ENCODE measurements around the gene PPP2R2B. TPM values are rescaled to one million over a fixed set of nuclear protein-coding genes. Genes with fewer than 3 reads are reported as not detected.

The PPP2R2B gene
- total RNA-seq, 1 experiment from 2014 or later, result not detected

DNA sequence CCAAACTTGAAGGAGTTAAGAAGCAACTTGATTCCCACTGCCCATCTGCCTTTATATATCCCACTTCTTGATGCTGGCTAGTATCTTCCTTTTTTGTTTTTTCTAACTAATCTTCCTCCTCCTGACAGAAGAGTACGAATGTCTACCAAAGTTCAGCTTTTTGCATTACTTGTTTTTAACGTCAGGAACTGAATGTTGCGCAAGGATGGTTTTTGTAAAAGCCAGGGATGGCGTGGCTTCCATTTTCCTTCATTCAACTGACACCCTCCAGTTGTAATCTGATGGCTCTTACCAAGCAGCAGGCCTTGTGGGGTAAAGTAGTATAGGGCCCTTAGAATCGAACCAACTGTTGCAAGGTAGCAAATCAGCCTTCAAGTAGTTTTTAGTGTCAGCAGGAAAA is 291.8 kb downstream of the PPP2R2B start:
- DNase-seq (ENCODE audit: low read depth, low spot score) (no peak), ATAC-seq (no peak)
- TF ChIP-seq, protein P1, sequence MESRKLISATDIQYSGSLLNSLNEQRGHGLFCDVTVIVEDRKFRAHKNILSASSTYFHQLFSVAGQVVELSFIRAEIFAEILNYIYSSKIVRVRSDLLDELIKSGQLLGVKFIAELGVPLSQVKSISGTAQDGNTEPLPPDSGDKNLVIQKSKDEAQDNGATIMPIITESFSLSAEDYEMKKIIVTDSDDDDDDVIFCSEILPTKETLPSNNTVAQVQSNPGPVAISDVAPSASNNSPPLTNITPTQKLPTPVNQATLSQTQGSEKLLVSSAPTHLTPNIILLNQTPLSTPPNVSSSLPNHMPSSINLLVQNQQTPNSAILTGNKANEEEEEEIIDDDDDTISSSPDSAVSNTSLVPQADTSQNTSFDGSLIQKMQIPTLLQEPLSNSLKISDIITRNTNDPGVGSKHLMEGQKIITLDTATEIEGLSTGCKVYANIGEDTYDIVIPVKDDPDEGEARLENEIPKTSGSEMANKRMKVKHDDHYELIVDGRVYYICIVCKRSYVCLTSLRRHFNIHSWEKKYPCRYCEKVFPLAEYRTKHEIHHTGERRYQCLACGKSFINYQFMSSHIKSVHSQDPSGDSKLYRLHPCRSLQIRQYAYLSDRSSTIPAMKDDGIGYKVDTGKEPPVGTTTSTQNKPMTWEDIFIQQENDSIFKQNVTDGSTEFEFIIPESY (IDR thresholded peaks at IDR 0.05; ENCODE audit: extremely low read depth, insufficient replicate concordance, low read length), result no peak
- no peak for TF ChIP-seq TCF7L2 (IDR thresholded peaks at IDR 0.05; ENCODE audit: borderline replicate concordance, extremely low read depth, insufficient read depth, insufficient read length)
- TF ChIP-seq EZH2phosphoT487 (IDR thresholded peaks at IDR 0.05; ENCODE audit: borderline replicate concordance), result no peak
- no peak for TF ChIP-seq EGR1 (IDR thresholded peaks at IDR 0.05; ENCODE audit: low read depth)
- no peak for TF ChIP-seq RAD21 (IDR thresholded peaks at IDR 0.05; ENCODE audit: low read depth)
- TF ChIP-seq, protein P2, sequence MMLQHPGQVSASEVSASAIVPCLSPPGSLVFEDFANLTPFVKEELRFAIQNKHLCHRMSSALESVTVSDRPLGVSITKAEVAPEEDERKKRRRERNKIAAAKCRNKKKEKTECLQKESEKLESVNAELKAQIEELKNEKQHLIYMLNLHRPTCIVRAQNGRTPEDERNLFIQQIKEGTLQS (IDR thresholded peaks at IDR 0.05), result no peak
- TF ChIP-seq SIN3A (IDR thresholded peaks at IDR 0.05; ENCODE audit: low read depth), result no peak
- TF ChIP-seq ZFX (IDR thresholded peaks at IDR 0.05), result no peak
- TF ChIP-seq, protein P3, sequence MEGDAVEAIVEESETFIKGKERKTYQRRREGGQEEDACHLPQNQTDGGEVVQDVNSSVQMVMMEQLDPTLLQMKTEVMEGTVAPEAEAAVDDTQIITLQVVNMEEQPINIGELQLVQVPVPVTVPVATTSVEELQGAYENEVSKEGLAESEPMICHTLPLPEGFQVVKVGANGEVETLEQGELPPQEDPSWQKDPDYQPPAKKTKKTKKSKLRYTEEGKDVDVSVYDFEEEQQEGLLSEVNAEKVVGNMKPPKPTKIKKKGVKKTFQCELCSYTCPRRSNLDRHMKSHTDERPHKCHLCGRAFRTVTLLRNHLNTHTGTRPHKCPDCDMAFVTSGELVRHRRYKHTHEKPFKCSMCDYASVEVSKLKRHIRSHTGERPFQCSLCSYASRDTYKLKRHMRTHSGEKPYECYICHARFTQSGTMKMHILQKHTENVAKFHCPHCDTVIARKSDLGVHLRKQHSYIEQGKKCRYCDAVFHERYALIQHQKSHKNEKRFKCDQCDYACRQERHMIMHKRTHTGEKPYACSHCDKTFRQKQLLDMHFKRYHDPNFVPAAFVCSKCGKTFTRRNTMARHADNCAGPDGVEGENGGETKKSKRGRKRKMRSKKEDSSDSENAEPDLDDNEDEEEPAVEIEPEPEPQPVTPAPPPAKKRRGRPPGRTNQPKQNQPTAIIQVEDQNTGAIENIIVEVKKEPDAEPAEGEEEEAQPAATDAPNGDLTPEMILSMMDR (IDR thresholded peaks at IDR 0.05 in 2 of 3, conservative IDR thresholded peaks at IDR 0.05 in 1 of 3; ENCODE audit: borderline replicate concordance in 1 of 3, insufficient read depth in 1 of 3, low read depth in 2 of 3, low read length in 2 of 3), result no peak
- TF ChIP-seq JUND (IDR thresholded peaks at IDR 0.05), result no peak
- TF ChIP-seq, protein P4, sequence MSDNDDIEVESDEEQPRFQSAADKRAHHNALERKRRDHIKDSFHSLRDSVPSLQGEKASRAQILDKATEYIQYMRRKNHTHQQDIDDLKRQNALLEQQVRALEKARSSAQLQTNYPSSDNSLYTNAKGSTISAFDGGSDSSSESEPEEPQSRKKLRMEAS (IDR thresholded peaks at IDR 0.05), result no peak
- TF ChIP-seq SP1 (IDR thresholded peaks at IDR 0.05; ENCODE audit: low read depth), result no peak
- TF ChIP-seq POLR2AphosphoS5 (IDR thresholded peaks at IDR 0.05; ENCODE audit: low read depth, low read length), result no peak
- TF ChIP-seq, protein P5, sequence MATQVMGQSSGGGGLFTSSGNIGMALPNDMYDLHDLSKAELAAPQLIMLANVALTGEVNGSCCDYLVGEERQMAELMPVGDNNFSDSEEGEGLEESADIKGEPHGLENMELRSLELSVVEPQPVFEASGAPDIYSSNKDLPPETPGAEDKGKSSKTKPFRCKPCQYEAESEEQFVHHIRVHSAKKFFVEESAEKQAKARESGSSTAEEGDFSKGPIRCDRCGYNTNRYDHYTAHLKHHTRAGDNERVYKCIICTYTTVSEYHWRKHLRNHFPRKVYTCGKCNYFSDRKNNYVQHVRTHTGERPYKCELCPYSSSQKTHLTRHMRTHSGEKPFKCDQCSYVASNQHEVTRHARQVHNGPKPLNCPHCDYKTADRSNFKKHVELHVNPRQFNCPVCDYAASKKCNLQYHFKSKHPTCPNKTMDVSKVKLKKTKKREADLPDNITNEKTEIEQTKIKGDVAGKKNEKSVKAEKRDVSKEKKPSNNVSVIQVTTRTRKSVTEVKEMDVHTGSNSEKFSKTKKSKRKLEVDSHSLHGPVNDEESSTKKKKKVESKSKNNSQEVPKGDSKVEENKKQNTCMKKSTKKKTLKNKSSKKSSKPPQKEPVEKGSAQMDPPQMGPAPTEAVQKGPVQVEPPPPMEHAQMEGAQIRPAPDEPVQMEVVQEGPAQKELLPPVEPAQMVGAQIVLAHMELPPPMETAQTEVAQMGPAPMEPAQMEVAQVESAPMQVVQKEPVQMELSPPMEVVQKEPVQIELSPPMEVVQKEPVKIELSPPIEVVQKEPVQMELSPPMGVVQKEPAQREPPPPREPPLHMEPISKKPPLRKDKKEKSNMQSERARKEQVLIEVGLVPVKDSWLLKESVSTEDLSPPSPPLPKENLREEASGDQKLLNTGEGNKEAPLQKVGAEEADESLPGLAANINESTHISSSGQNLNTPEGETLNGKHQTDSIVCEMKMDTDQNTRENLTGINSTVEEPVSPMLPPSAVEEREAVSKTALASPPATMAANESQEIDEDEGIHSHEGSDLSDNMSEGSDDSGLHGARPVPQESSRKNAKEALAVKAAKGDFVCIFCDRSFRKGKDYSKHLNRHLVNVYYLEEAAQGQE (IDR thresholded peaks at IDR 0.05; ENCODE audit: low read depth), result no peak
- TF ChIP-seq POLR2A (IDR thresholded peaks at IDR 0.05; ENCODE audit: borderline replicate concordance, extremely low read depth, insufficient read depth, insufficient read length), result no peak
- TF ChIP-seq SRF (IDR thresholded peaks at IDR 0.05; ENCODE audit: low read depth), result no peak
- no peak for TF ChIP-seq FOSL1 (IDR thresholded peaks at IDR 0.05; ENCODE audit: low read depth)
- no peak for TF ChIP-seq EZH2 (IDR thresholded peaks at IDR 0.05)
- no peak for TF ChIP-seq CEBPB (IDR thresholded peaks at IDR 0.05; ENCODE audit: low read depth)
- no peak for TF ChIP-seq ZNF274 (IDR thresholded peaks at IDR 0.05; ENCODE audit: low read depth, low read length)
- Histone ChIP-seq H3K9ac (ENCODE audit: low read length) (no peak overlapping the region), H4K20me1 (ENCODE audit: insufficient read depth) (no peaks in the 10 kb centered on the region), H3K4me3 (replicated peaks in 1 of 2; ENCODE audit: low read depth in 1 of 2, low read length in 2 of 2) (no peak overlapping the region), H3K27me3 (ENCODE audit: insufficient read depth, low read length) (peaks cover 5% of the 10 kb centered on the region; the same call in 1 of the 2 replicates), H3K9me3 (ENCODE audit: control insufficient read depth in 1 of 2, insufficient read depth in 1 of 2, low read depth in 1 of 2, low read length in 2 of 2) (no peaks in the 10 kb centered on the region), H3K4me2 (ENCODE audit: low read length) (no peak overlapping the region), H3K4me1 (ENCODE audit: control insufficient read depth in 1 of 2, insufficient read depth in 2 of 2, low read length in 2 of 2) (no peaks in the 10 kb centered on the region), H3K9me2 (ENCODE audit: insufficient read depth) (no peaks in the 10 kb centered on the region), H2AFZ (ENCODE audit: low read depth, low read length, poor library complexity, severe bottlenecking) (no peak overlapping the region), H3K27ac (ENCODE audit: low read depth, low read length) (no peak overlapping the region), H3K79me2 (ENCODE audit: insufficient read depth, low read length) (no peaks in the 10 kb centered on the region), H3K36me3 (ENCODE audit: control insufficient read depth in 1 of 2, insufficient read depth in 2 of 2, low read length in 2 of 2) (no peaks in the 10 kb centered on the region)
- ChIA-PET CTCF (no interaction called here), POLR2A (no interaction called here), RAD21 (ENCODE audit: low non-redundant PET in 1 of 2, low total read pairs in 2 of 2, uncharacterized antibody in 2 of 2, unreplicated experiment in 2 of 2) (no interaction called here)
- intact Hi-C loops (cut with micrococcal nuclease), result no loop called here
- no TSS peak for BruUV-seq (replicated peaks)
